Mesenchymal stem cell (in vitro differentiated cells and primary cell): ENCODE measurements around the gene DSG3.
"Not testable (repeated sequence)": the region's sequence is repeated elsewhere in the genome, so short reads cannot be mapped to it uniquely, and the experiment has no call there.

Experiments
- DNase-seq: peaks from one replicate; pipeline ENCODE4 v3.0.0-alpha.2; 2013
- H2AFZ ChIP-seq: one replicate; pipeline ENCODE4 v1.6.1; 2013; ENCODE audit warnings: low read depth, mild to moderate bottlenecking, control low read depth, inconsistent platforms, low read length, moderate library complexity
- H2AK5ac ChIP-seq: 2 replicates; pipeline ENCODE4 v1.6.1; 2013; ENCODE audit warnings: low read length, moderate library complexity, mild to moderate bottlenecking, inconsistent platforms; ENCODE audit not compliant: severe bottlenecking
- H2BK120ac ChIP-seq: one replicate; pipeline ENCODE4 v1.6.1; 2013; ENCODE audit warnings: low read depth, mild to moderate bottlenecking, inconsistent platforms, low read length, moderate library complexity
- H2BK12ac ChIP-seq, 2 experiments: one replicate each; pipeline ENCODE4 v1.6.1; 2013; ENCODE audit warnings: inconsistent platforms in 2 of 2, low read length in 2 of 2, mild to moderate bottlenecking in 2 of 2, moderate library complexity in 2 of 2, control low read depth in 1 of 2
- H2BK15ac ChIP-seq: one replicate; pipeline ENCODE4 v1.6.1; 2013; ENCODE audit warnings: mild to moderate bottlenecking, low read depth, inconsistent platforms; ENCODE audit not compliant: poor library complexity, severe bottlenecking
- H2BK5ac ChIP-seq: 2 replicates; pipeline ENCODE4 v1.6.1; 2013; ENCODE audit warnings: low read depth, mild to moderate bottlenecking, low read length, control low read depth, inconsistent platforms; ENCODE audit not compliant: poor library complexity, severe bottlenecking
- H3K14ac ChIP-seq, 2 experiments: one replicate each; pipeline ENCODE4 v1.6.1; 2013; ENCODE audit warnings: inconsistent platforms in 2 of 2, low read length in 2 of 2, control low read depth in 1 of 2, mild to moderate bottlenecking in 1 of 2, moderate library complexity in 1 of 2
- H3K18ac ChIP-seq, 2 experiments: one replicate each; pipeline ENCODE4 v1.6.1; 2013; ENCODE audit warnings: inconsistent platforms in 2 of 2, low read length in 2 of 2, control low read depth in 1 of 2, low read depth in 1 of 2, mild to moderate bottlenecking in 1 of 2
- H3K23ac ChIP-seq, 2 experiments: one replicate each; pipeline ENCODE4 v1.6.1; 2013; ENCODE audit warnings: inconsistent platforms in 2 of 2, low read length in 2 of 2, mild to moderate bottlenecking in 2 of 2, moderate library complexity in 2 of 2, control low read depth in 1 of 2
- H3K27ac ChIP-seq: 2 replicates; pipeline ENCODE4 v1.5.1; 2013; ENCODE audit warnings: mild to moderate bottlenecking, moderate library complexity, low read length, control low read depth, inconsistent platforms; ENCODE audit not compliant: poor library complexity, severe bottlenecking
- H3K27me3 ChIP-seq, 2 experiments: 2 replicates each; pipeline versions ENCODE4 v1.6.1 to v1.7.0; 2013; ENCODE audit warnings: low read length in 2 of 2, mild to moderate bottlenecking in 2 of 2, moderate library complexity in 2 of 2, control low read depth in 1 of 2, inconsistent platforms in 1 of 2; ENCODE audit not compliant: control insufficient read depth in 1 of 2, insufficient read depth in 1 of 2
- H3K36me3 ChIP-seq, 2 experiments: 2 replicates each; pipeline versions ENCODE4 v1.6.1 to v1.7.0; 2013; ENCODE audit warnings: low read length in 2 of 2, control low read depth in 1 of 2, inconsistent platforms in 1 of 2, low read depth in 1 of 2, mild to moderate bottlenecking in 1 of 2; ENCODE audit not compliant: insufficient read depth in 2 of 2, control insufficient read depth in 1 of 2
- H3K4ac ChIP-seq, 2 experiments: one replicate each; pipeline ENCODE4 v1.6.1; 2013; ENCODE audit warnings: inconsistent platforms in 2 of 2, low read length in 2 of 2, mild to moderate bottlenecking in 2 of 2, moderate library complexity in 2 of 2, control low read depth in 1 of 2, low read depth in 1 of 2
- H3K4me1 ChIP-seq: 2 replicates; pipeline ENCODE4 v1.6.1; 2013; ENCODE audit warnings: low read depth, low read length, control low read depth; ENCODE audit not compliant: control insufficient read depth, insufficient read depth
- H3K4me2 ChIP-seq: 2 replicates; pipeline ENCODE4 v1.6.1; 2013; ENCODE audit warnings: low read length, mild to moderate bottlenecking, inconsistent platforms; ENCODE audit not compliant: poor library complexity, severe bottlenecking
- H3K4me3 ChIP-seq, 2 experiments: 2 replicates each; pipeline versions ENCODE4 v1.5.1 to v1.7.0; 2013; ENCODE audit warnings: low read length in 2 of 2, mild to moderate bottlenecking in 2 of 2, control low read depth in 1 of 2, low read depth in 1 of 2; ENCODE audit not compliant: insufficient read depth in 1 of 2
- H3K79me1 ChIP-seq: replicated peaks from 2 replicates; pipeline ENCODE4 v1.6.1; 2013; ENCODE audit warnings: mild to moderate bottlenecking, control low read depth, low read length, inconsistent platforms; ENCODE audit not compliant: poor library complexity, severe bottlenecking
- H3K9ac ChIP-seq: 2 replicates; pipeline ENCODE4 v1.7.0; 2013; ENCODE audit warnings: mild to moderate bottlenecking, low read length, moderate library complexity
- H3K9me3 ChIP-seq: 2 replicates; pipeline ENCODE4 v1.7.0; 2013; ENCODE audit warnings: mild to moderate bottlenecking, low read length; ENCODE audit not compliant: control insufficient read depth
- H4K8ac ChIP-seq: one replicate; pipeline ENCODE4 v1.6.1; 2013; ENCODE audit warnings: inconsistent platforms, mild to moderate bottlenecking, low read length, moderate library complexity
- H4K91ac ChIP-seq: one replicate; pipeline ENCODE4 v1.6.1; 2013; ENCODE audit warnings: mild to moderate bottlenecking, low read length, inconsistent platforms
- WGBS: methylation state at CpG from one replicate; pipeline ENCODE4 v1.1.7; 2013; ENCODE audit warnings: mixed read lengths; 5-methylcytosine and 5-hydroxymethylcytosine counted together

The DSG3 gene

GRCh38 chr18:31492671-31493070 is 45.1 kb downstream of the DSG3 start:
- Histone ChIP-seq H3K4me1 (peaks cover 4% of the 10 kb centered on the region), H2AFZ (no peak overlapping the region), H2BK15ac (no peak overlapping the region), H4K91ac (no peak overlapping the region), H3K9me3 (no peaks in the 10 kb centered on the region), H3K18ac (no peak overlapping the region), H3K23ac (no peak overlapping the region), H3K36me3 (no peaks in the 10 kb centered on the region), H2BK5ac (no peak overlapping the region), H3K27me3 (peaks cover 0 to 17% of the 10 kb centered on the region in 2 experiments), H2BK12ac (no peak overlapping the region), H4K8ac (no peak overlapping the region), H3K4me3 (no peak overlapping the region), H2BK120ac (no peak overlapping the region), H3K9ac (no peak overlapping the region), H3K4ac (no peak overlapping the region), H3K27ac (no peak overlapping the region), H3K79me1 (no peaks in the 10 kb centered on the region), H3K14ac (no peak overlapping the region), H3K4me2 (no peak overlapping the region), H2AK5ac (no peak overlapping the region)
- DNase-seq = no peak
- 91% methylated on average over 8 of the region's 9 CpGs for WGBS

- H3K18ac ChIP-seq = no peak overlapping the region
- peaks cover 0 to 19% of the 10 kb centered on the region in 2 experiments for H3K27me3 ChIP-seq
- H3K4ac ChIP-seq = no peak overlapping the region
- no peaks in the 10 kb centered on the region for H3K36me3 ChIP-seq
- no peaks in the 10 kb centered on the region for H3K9me3 ChIP-seq
- no peak overlapping the region for H3K4me3 ChIP-seq
- no peak overlapping the region for H3K23ac ChIP-seq
- no peak overlapping the region for H3K9ac ChIP-seq
- no peak overlapping the region for H2BK5ac ChIP-seq
- H3K14ac ChIP-seq = no peak overlapping the region
- no peak overlapping the region for H2AFZ ChIP-seq
- no peak overlapping the region for H2AK5ac ChIP-seq
- no peak overlapping the region for H3K27ac ChIP-seq
- H2BK12ac ChIP-seq = no peak overlapping the region
- no peak overlapping the region for H3K4me2 ChIP-seq
- no peak overlapping the region for H2BK15ac ChIP-seq
- no peak for DNase-seq
- no peak overlapping the region for H4K91ac ChIP-seq
- WGBS = 91% methylated on average over 7 of the region's 7 CpGs
- H3K79me1 ChIP-seq = no peaks in the 10 kb centered on the region
- no peak overlapping the region for H2BK120ac ChIP-seq
- H3K4me1 ChIP-seq = no peaks in the 10 kb centered on the region
- no peak overlapping the region for H4K8ac ChIP-seq
These were observed 45.6 kb downstream of the DSG3 start for GRCh38 chr18:31493171-31493570.

GRCh38 chr18:31493941-31494340 is 46.4 kb downstream of the DSG3 start:
- Histone ChIP-seq H2AFZ (no peak overlapping the region), H3K4ac (no peak overlapping the region), H3K9me3 (no peaks in the 10 kb centered on the region), H3K4me1 (no peaks in the 10 kb centered on the region), H3K27me3 (peaks cover 0 to 24% of the 10 kb centered on the region in 2 experiments), H3K36me3 (no peaks in the 10 kb centered on the region), H3K9ac (no peak overlapping the region), H3K4me3 (no peak overlapping the region), H2BK15ac (no peak overlapping the region), H4K91ac (no peak overlapping the region), H2BK120ac (no peak overlapping the region), H3K4me2 (no peak overlapping the region), H3K27ac (no peak overlapping the region), H3K18ac (no peak overlapping the region), H3K14ac (no peak overlapping the region), H3K23ac (no peak overlapping the region), H3K79me1 (peaks cover 2% of the 10 kb centered on the region), H2AK5ac (no peak overlapping the region), H4K8ac (no peak overlapping the region), H2BK12ac (no peak overlapping the region), H2BK5ac (no peak overlapping the region)
- no peak for DNase-seq

GRCh38 chr18:31494705-31495244 is 47.2 kb downstream of the DSG3 start:
- H2AK5ac ChIP-seq, H3K27ac ChIP-seq, H2BK15ac ChIP-seq, H2AFZ ChIP-seq, H3K23ac ChIP-seq, H2BK120ac ChIP-seq, DNase-seq, H3K4me3 ChIP-seq, H2BK12ac ChIP-seq, H4K91ac ChIP-seq, H3K36me3 ChIP-seq, H3K4me2 ChIP-seq, H3K18ac ChIP-seq, H3K9ac ChIP-seq, H3K14ac ChIP-seq, H4K8ac ChIP-seq, H3K4me1 ChIP-seq, H3K79me1 ChIP-seq, H3K4ac ChIP-seq, H2BK5ac ChIP-seq, H3K9me3 ChIP-seq: not testable (repeated sequence)
- peaks cover 0 to 32% of the 10 kb centered on the region in 2 experiments for H3K27me3 ChIP-seq
- 100% methylated on average over 1 of the region's 2 CpGs for WGBS
